ENCODE data around the gene CASP9.
"Not testable (repeated sequence)": the region's sequence is repeated elsewhere in the genome, so short reads cannot be mapped to it uniquely, and the experiment has no call there.

Gene CASP9

DNA sequence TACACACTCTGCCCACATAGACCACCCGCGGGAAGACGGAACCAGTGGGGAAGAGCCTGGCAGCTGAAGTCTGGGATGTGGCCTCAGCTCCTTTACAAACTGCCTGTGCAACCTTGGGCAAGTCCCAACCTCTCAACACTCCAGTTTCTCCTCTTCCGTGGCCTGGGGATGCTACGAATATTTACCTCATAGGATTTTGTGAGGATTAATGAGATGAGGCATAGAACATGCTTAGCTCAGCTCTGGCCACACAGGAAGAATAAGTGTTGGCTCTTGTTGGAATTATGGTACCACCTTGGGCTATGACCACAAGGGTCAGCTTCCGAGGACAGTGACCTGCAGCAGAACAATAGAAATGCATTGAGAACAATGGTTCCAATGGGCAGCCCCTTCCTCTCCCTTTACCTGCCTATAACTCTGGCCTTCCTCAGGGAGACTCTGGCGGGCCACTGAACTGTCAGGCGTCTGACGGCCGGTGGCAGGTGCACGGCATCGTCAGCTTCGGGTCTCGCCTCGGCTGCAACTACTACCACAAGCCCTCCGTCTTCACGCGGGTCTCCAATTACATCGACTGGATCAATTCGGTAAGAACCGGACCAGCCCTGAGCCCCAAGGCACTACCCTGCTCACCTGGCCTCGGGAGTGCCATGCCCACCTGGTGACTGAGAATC lies 56.9 kb downstream of the CASP9 start:
- DNase-seq = not testable (repeated sequence)

DNA sequence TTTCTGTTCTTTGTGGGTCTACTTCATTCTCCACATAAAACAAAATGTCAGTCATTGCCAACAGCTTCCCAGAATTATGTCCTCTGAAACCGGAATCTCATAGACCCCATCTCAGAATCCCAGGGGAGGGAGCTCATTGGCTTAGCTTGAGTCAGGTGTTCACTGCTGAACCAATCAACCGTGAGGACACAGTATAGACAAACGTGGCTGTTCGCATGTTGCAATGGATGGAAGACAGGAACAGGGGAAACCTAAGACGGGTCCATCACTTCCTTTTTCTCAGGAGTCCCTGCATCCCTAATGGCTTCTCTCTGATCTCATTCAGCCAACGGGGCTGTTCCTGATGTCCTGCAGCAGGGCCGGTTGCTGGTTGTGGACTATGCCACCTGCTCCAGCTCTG lies 58.3 kb downstream of the CASP9 start:
- DNase-seq = no peak

DNA sequence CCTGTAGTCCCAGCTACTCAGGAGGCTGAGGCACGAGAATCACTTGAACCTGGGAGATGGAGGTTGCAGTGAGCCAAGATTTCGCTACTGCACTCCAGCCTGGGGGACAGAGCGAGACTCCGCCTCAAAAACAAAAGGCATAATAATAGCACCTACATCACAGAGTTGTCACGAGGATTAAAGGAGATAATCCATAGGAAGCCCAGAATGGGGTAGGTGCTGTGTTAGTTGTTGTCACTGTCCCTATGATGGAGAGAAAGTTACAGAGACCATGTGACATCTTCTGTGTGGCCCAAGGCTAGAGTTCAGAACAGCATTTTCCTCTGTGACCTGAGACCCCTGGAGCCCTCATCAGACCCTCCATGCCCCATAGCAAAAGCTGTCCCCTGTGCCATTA lies 60.1 kb downstream of the CASP9 start:
- not testable (repeated sequence) for DNase-seq

DNA sequence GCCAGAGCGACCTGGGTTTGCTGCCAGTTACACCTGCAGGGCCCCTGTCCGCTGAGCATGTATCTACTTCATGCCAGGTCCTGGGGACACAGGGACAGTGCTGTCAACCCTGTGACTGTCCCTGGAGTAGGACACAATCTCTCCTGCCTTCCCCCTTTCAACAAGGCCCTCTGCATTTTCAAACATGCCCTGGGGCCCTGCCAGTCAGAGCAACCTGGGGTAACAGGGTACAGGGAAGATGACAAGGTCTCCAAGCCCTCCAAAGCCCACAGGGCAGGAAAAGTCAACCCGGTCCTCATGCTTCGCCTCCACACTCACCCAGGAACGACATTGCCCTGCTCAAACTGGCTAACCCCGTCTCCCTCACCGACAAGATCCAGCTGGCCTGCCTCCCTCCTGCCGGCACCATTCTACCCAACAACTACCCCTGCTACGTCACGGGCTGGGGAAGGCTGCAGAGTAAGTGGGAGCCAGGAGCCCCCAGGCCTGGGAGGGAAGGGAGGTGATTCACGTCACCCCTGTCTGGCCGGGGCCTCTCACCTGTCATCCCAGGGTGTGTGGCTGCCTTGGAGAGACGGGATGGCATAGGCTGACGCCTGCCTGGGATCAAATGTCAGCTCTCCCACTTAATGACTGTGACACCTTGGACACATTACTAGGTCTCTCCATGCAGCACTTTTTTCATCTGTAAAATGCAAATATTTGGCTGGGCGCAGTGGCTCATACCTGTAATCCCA lies 60.8 kb downstream of the CASP9 start:
- not testable (repeated sequence) for DNase-seq

DNA sequence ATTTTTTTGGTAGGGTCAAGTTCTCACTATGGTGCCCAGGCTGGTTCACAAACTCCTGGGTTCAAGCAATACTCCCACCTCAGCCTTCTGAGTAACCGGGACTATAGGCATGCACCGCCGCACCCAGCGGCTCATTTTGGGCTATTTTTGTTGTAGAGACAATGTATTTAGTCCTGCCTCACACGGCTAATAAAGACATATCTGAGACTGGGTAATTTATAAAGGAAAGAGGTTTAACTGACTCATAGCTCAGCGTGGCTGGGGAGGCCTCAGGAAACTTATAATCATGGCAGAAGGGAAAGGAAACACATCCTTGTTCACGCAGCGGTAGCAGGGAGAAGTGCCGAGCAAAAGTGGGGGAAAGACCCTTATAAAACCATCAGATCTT lies 63.3 kb downstream of the CASP9 start:
- no peak for DNase-seq

DNA sequence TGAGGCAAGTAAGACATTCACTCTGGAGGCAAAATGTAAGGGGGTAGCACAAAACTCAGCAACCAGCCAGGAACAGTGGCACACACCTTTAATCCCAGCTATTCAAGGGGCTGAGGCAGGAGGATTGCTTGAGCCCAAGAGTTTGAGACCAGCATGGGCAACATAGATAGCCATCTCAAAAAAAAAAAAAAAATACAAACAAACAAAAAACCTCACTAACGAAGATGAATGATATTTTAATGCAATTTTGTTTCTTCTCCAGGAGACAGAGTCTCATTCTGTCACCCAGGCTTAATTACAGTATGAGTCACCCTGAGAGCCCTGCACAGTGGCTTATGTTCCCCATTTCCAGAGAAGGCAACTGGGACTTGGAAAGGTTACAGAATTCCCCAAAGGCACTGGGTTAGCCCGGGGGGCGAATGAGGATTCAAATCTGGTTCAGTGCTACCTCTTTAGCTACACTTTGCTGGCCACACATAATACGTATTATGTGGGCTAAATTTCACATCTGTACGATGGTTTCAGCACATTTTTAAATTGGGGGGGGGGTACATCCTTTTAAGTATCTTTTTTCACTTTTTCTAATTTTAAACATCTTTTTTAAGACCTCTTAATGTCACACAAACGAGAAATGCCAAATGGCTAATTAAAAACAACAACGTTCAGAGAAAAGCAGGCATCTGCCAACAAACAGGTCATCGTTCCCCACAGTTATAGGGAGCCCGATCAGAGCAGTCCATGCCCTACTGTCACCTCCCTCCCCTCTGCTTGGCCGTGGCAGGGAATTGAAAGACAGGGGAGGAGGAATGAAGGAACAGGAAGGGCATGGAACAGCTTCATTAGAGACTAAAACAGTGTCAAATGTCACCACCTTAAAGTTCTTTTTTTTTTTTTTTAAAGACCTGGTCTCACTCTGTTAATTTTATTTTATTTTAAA lies 64.0 kb downstream of the CASP9 start:
- no peak for DNase-seq

DNA sequence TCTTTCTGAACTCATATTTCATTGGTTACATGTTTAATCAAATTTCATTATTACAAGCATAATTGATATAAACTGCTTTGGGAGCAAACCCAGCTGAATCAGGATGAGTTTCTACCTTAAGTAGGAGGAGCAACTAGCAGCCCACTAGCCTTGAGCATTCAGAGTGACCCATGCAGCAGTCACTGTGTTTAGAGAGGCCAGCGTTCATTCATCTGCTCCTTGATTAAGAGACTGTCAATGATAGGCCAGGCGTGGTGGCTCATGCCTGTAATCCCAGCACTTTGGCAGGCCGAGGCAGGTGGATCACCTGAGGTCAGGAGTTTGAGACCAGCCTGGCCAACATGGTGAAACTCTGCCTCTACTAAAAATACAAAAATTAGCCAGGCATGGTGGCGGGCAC lies 65.6 kb downstream of the CASP9 start:
- not testable (repeated sequence) for DNase-seq

DNA sequence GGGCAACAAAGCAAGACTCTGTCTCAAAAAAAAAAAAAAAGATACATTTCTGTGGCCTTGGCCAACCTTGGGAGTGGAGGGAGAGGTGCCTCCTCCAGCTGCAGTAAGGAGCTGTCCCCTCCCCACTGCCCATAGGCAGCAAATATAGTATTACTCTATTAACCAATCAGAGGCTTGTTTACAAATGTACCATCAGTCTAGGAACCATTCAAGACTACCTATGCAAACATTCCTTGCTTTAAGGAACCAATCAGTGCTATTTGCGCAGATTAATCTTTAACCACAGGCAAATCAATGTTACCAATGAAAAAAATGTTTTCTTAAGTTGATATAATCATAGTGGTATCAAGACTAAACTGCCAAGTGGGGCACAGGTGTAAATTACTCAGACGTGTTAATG lies 66.4 kb downstream of the CASP9 start:
- no peak for DNase-seq

DNA sequence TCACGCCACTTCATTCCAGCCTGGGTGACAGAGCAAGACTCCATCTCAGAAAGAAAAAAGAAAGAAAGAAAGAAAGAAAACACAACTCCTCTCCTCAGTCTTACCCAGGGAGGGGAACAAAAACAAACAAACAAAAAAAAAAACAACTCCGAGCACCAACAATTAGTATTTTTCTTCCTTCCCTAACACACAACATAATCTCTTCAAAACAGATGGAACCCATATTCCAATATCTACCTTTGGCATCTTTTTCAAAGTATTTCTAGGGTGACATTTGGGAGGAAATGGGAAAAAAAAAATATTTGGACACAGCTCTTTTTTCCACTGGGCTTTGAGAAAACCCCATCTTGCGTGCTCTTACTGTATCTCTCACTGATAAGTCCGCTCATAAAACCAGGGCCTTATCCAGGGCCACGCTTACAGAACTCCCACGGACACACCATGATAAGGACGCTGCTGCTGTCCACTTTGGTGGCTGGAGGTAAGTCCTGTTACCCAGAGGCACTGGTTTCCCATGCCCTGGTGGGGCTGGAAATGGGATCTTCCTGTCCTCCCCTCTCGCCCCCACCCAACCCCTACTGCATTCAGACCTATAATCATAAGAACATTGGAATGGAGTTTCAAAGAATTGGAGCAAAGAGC lies 67.6 kb downstream of the CASP9 start, which contains the start of gene CELA2A:
Gene CELA2A, plus strand, starts transcription at position 420 of the 642 bp plus-strand sequence. Its CDS starts 22 bp downstream, at position 442.
- DNase-seq = no peak

DNA sequence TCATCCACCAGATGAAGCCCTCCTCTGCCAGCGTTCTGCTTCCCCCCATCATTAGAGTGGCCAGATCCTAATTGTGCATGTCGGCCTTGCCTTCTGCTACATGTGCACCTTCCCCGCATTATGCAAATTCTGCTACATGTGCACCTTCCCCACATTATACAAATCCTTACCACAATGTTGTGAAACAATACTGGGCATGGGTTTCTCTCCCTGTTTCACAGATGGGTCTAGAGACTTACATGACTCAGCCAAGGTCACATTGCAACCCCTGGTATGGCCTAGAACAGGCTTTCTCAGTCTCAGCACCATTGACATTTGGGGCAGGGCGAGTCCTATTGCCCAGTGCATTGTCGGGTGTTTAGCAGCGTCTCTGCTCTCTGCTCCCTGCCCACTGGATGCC lies 68.5 kb downstream of the CASP9 start:
- DNase-seq = no peak

DNA sequence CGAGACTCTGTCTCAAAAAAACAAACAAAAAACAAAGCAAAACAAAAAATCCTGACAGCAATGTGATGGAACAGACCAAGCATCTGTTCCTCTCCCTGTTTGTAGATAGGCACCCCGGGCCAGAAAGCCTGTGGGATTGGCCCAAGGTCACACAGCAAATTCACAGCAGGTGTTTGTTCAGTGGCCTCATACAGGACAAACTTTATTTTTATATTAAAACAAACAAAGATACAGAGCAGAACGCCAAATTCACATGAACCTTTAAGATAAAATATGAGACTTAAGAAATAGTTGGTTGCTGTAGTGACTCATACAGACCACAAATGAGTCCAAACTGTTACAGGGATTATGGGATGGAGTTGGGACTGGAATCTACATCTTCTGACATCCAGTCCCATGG lies 69.8 kb downstream of the CASP9 start:
- no peak for DNase-seq

DNA sequence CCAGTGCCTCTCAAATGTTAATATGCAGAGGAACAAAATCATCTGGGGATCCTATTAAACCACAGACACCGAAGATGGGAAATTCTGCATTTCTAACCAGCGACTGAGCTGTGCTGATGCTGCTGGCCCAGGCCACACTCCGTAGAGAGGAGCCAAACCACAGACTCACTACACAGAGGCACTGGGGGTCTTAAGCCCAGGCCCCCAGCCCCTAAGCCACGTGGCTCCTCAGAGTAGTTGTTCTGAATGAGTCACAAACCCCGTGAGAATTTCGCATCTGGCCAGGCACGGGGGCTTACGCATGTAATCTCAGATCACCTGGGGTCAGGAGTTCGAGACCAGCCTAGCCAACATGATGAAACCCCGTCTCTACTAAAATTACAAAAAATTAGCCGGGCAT lies 70.3 kb downstream of the CASP9 start:
- no peak for DNase-seq

DNA sequence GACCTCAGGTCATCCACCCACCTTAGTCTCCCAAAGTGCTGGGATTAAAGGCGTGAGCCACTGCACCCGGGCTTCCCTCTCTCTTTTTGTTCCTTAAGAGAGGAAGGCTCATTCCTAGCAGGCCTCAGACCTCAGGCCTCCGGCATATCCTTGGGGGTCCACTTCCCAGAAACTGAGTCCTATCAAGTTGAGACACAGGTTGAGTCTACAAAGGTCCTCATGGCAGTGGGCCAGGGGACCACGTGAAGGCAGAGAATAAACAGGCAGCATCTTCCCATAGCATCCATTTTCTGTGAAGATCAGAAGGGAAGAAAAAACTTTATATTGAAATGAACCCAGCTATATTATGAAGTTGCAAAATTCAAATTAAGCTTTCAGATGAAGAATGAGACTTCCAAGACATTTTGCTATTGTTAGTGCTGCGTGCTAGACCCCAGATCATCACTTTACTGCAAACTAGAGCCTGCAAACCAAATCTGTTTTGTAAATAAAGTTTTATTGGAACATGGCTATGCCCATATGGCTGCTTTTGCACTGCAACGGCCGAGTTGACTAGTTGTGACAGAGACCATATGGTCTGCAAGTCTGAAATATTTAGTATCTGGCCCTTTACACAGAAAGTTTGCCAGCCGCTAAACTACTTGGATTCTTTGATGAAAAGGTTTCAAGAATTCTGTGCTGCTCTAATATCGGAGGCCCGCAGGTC lies 71.0 kb downstream of the CASP9 start:
- no peak for DNase-seq

DNA sequence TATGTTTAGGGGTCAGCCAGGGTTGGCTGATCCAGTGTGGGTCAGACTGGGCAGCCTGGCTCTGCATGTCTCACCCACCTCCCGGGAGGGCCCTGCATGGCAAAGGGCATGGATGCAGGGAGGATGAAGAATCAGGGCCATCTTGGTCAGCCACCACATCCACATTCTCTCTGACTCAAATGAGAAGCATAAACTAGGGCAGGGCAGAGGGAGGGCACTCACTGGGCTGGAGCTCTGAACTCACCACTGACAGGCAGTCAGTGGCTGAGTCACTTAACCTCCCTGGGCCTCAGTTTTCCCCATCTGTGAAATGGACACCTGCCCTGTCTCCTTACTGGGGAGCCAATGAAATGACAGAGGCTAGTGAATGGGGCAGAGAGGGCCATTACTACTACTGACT lies 71.8 kb downstream of the CASP9 start:
- DNase-seq = no peak

DNA sequence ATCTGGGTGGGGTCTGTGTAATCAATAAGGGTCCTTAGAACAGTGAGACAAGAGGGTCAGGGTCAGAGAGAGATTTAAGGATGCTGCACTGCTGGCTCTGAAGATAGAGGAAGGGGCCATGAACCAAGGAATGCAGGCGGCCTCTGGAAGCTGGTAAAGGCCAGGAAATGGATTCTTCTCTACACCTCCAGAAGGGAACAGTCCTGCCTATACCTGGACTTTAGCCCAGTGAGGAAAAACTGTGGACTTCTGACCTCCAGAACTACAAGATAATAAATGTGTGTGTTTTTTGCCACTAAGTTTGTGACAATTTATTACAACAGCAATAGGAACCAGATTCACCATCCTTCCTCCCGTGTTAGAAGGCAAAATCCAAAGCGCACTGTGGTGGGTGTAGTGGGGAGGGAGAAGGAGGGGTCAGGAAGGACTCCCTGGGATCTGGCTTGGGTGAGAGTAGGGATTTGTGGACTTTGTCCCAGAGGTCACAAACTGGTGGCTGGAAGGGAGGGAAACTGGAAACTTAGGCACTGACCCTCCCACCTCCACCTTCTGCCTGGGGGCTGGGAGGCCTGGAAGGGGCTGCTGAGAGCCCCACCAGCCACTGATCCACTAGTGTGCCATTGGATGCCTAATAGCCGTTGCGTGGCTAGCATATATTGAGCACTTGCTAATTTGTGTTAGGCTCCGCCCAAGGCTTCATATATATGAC lies 72.8 kb downstream of the CASP9 start:
- no peak for DNase-seq

DNA sequence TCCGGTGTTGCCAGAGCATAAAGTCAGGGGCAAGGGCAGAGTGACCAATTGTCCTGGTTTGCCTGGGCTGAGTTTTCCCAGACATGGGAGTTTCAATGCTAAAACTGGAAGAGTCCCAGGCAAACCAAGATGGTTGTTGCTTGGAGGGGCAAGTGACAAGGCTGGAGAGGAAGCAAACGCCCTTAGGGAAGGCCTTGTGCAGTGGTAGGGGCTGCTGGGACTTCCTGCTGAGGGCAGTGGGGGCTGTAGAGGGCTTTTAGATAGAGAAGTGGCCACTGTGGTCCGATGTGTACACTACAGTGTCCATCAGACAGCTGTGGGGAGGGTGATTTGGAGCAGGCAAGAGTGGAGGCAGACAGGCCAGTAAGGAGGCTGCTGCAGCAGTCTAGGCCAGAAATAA lies 74.4 kb downstream of the CASP9 start:
- DNase-seq = no peak

DNA sequence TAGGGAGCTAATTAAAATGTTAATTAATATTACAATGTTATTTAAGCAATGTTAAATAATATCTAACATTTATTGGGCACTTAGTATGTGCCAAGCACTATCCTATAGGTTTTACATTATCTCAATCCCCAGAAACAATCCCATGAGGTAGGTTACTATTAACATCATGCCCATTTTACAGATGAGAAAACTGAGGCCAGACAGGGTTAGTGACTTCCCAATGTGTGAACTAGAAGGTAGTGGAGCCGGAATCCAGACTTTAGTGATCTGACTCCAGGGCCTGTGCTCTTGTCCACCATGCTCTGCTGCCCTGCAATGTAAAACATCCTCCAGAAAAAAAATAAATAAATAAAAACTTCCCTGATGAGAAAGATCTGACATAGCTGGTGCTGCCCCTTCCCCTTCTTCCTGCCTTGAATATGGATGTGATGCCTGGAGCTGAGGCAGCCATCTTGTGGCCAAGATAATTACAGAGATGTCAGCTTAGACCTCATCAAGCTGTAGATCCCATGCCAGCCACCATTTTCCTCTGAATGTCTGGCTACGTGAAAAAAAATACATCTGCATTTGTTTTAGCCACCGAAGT lies 75.0 kb downstream of the CASP9 start:
- no peak for DNase-seq

DNA sequence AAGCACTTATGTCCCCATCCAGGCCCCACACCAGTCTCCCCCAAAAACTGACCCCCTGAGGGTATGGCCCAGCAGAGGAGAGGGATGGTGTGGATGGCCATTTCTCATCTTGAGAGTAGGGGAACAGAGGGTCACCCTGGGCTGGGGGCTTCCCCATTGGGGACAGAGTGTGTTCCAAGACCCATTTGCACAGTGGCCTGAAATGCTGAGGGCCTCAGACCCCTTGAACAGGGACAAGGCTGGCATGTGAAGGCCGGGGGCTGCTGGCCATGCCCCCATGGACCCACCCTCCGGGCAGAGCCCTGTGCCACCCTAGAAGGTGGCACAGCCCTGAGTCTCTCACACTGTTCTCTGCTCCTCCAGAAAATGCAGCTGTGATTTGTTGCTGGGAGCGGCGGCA lies 77.8 kb downstream of the CASP9 start:
- no peak for DNase-seq

DNA sequence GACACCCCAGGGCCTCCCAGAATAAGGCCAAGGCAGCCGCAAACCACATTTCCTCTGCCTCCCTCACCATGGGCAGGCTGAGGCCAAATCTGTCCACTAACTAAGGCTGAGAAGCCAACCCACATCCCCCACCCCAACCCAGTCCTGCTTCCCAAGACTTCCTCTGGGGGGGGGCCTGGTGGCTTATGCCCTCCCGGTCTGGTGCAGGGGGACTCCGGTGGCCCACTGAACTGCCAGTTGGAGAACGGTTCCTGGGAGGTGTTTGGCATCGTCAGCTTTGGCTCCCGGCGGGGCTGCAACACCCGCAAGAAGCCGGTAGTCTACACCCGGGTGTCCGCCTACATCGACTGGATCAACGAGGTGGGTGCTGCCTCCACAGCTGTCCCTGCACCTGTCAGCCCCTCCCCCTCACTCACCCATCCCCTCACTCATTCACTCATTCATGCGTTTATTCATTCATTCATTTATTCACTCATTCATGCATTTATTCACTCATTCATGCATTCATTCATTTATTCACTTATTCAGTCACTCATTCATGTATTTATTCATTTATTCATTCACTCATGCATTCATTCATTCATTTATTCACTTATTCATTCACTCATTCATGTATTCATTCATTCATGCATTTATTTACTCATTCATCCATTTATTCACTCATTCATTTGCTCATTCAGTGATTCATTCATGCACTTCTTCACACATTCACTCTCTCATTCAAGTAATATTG lies 78.5 kb downstream of the CASP9 start:
- no peak for DNase-seq

Data from effector CD8-positive, alpha-beta T cell (primary cell).